Measurements from ENCODE around the gene RNLS.

- TF ChIP-seq POLR2AphosphoS5 (IDR thresholded peaks at IDR 0.05; ENCODE audit: low read depth, low read length) (no peak), TAF1 (IDR thresholded peaks at IDR 0.05; ENCODE audit: borderline replicate concordance, insufficient read depth, low read length) (no peak)
Measured at GRCh38 chr10:88243202-88243744, 339.8 kb downstream of the RNLS start.

Measured in PFSK-1 (cell line).